Esophagus muscularis mucosa (tissue), 4 donors: ENCODE measurements around the gene RHOT1. TPM values are rescaled to one million over a fixed set of nuclear protein-coding genes. Genes with fewer than 3 reads are reported as not detected.
"Not testable (repeated sequence)": the region's sequence is repeated elsewhere in the genome, so short reads cannot be mapped to it uniquely, and the experiment has no call there.

Source experiments
- DNase-seq: peaks from one replicate; pipeline ENCODE4 v3.0.0-alpha.2; 2017; ENCODE audit errors: extremely low spot score
- H3K27ac ChIP-seq, 4 donors: fragments of 200-600 bp; sonication (generic); replicated peaks in 1 of 4; 1 replicate in 3 of 4; 2 replicates in 1 of 4; pipeline ENCODE4 v1.5.1; 2016 to 2019; ENCODE audit warnings: mild to moderate bottlenecking in 1 of 4
- H3K27me3 ChIP-seq, 4 donors: fragments of 200-600 bp; sonication (generic); one replicate each; pipeline versions ENCODE4 v1.5.1 to v1.6.0; 2016 to 2019
- H3K36me3 ChIP-seq, 4 donors: fragments of 200-600 bp; sonication (generic); one replicate each; pipeline ENCODE4 v1.5.1; 2016 to 2019
- H3K4me1 ChIP-seq, 4 donors: fragments of 200-600 bp; sonication (generic); one replicate each; pipeline ENCODE4 v1.5.1; 2016 to 2019
- H3K4me3 ChIP-seq, 4 donors: fragments of 200-600 bp; sonication (generic); 1 replicate in 2 of 4; 2 replicates in 2 of 4; pipeline ENCODE4 v1.5.1; 2016 to 2019; ENCODE audit warnings: mild to moderate bottlenecking in 4 of 4, moderate library complexity in 1 of 4
- H3K9me3 ChIP-seq, 4 donors: fragments of 200-600 bp; sonication (generic); 1 replicate in 3 of 4; 2 replicates in 1 of 4; pipeline ENCODE4 v1.5.1; 2016 to 2019
- CTCF ChIP-seq, 3 experiments: fragments of 200-600 bp in 2 of 3; fragments of 450-650 bp in 1 of 3; sonication (generic) in 2 of 3; IDR thresholded peaks; one replicate each; pipeline ENCODE4 v1.5.1; 2017 to 2019; ENCODE audit warnings: antibody characterized with exemption in 3 of 3, mild to moderate bottlenecking in 2 of 3, moderate library complexity in 1 of 3
- EP300 ChIP-seq: sonication (generic); formaldehyde crosslinking; IDR thresholded peaks from one replicate; pipeline ENCODE4 v1.6.1; 2017; ENCODE audit warnings: antibody characterized with exemption
- POLR2A ChIP-seq: fragments of 450-650 bp; IDR thresholded peaks from one replicate; pipeline ENCODE4 v1.6.1; 2017; ENCODE audit warnings: antibody characterized with exemption, moderate library complexity, mild to moderate bottlenecking, low read depth
- POLR2AphosphoS5 ChIP-seq, 2 donors: sonication (generic); formaldehyde crosslinking; IDR thresholded peaks; one replicate each; pipeline ENCODE4 v1.6.1; 2017; ENCODE audit warnings: antibody characterized with exemption in 2 of 2
- WGBS: methylation state at CpG from one replicate; pipeline ENCODE4 v1.1.5; 2018; 5-methylcytosine and 5-hydroxymethylcytosine counted together
- intact Hi-C: fragments of 100-400 bp; cut with DNase I; formaldehyde crosslinking; loops from one replicate; pipeline ENCODE4 v1.15.1; 2023
- total RNA-seq, 4 donors: library from RNA; depleted of rRNA; stranded (reverse); fragments of >200 nt; gene quantifications; one replicate each; pipeline versions ENCODE4 v1.1.0 to v1.2.1, GENCODE V29; 2016

The RHOT1 gene
- total RNA-seq, 4 donors from 2014 or later, result 34.6 to 52.7 (median 43.1) TPM

- Histone ChIP-seq H3K27ac (peak overlapping the region; percentile 88 to 94 (median 93)), H3K4me1 (peaks cover 27 to 47% (median 38%) of the 10 kb centered on the region in 4 donors), H3K27me3 (no peaks in the 10 kb centered on the region), H3K4me3 (peak overlapping the region; percentile 84 to 97 (median 92)), H3K9me3 (no peaks in the 10 kb centered on the region), H3K36me3 (no peaks in the 10 kb centered on the region)
- peak in 1 of 2 donors; percentile 30 for TF ChIP-seq POLR2AphosphoS5 (IDR thresholded peaks at IDR 0.05)
- no peak for TF ChIP-seq EP300
- 17% methylated on average over 3 of the region's 3 CpGs for WGBS
- intact Hi-C loops, result no loop called here
- no peak for DNase-seq
Observed at GRCh38 chr17:32141258-32141657, 1.0 kb upstream of the RHOT1 start.

- Histone ChIP-seq H3K36me3 (no peaks in the 10 kb centered on the region), H3K4me1 (peaks cover 27 to 47% (median 38%) of the 10 kb centered on the region in 4 donors), H3K9me3 (no peaks in the 10 kb centered on the region), H3K4me3 (peak overlapping the region; percentile 84 to 97 (median 92)), H3K27me3 (no peaks in the 10 kb centered on the region), H3K27ac (peak overlapping the region; percentile 88 to 94 (median 93))
- no peak for DNase-seq
- no peak for TF ChIP-seq EP300
- TF ChIP-seq POLR2A, result no peak
- TF ChIP-seq POLR2AphosphoS5 (IDR thresholded peaks at IDR 0.05), result no peak
- no peak for TF ChIP-seq CTCF (IDR thresholded peaks at IDR 0.05)
- 9% methylated on average over 12 of the region's 12 CpGs for WGBS
- intact Hi-C loops, result no loop called here
Observed at GRCh38 chr17:32141679-32142037, 644 bp upstream of the RHOT1 start.

GRCh38 chr17:32142857-32143526, 690 bp downstream of the RHOT1 start:
- H3K4me1 ChIP-seq, result peaks cover 27 to 59% (median 41%) of the 10 kb centered on the region in 4 donors
- no peak for DNase-seq
- no peaks in the 10 kb centered on the region for H3K9me3 ChIP-seq
- H3K27ac ChIP-seq, result peak overlapping the region; percentile 88 to 94 (median 93)
- H3K36me3 ChIP-seq, result no peaks in the 10 kb centered on the region
- intact Hi-C loops, result no loop called here
- H3K4me3 ChIP-seq, result peak overlapping the region; percentile 84 to 97 (median 92)
- no peaks in the 10 kb centered on the region for H3K27me3 ChIP-seq
- 6% methylated on average over 23 of the region's 23 CpGs for WGBS
- TF ChIP-seq POLR2AphosphoS5 (IDR thresholded peaks at IDR 0.05) (peak in 1 of 2 donors; percentile 20), POLR2A (no peak), EP300 (no peak), CTCF (IDR thresholded peaks at IDR 0.05) (no peak)

- no peak for TF ChIP-seq POLR2A
- no peak for TF ChIP-seq POLR2AphosphoS5 (IDR thresholded peaks at IDR 0.05)
- no peak for TF ChIP-seq EP300
- TF ChIP-seq CTCF (IDR thresholded peaks at IDR 0.05), result no peak
- intact Hi-C loops, result no loop called here
- H3K27me3 ChIP-seq, result no peaks in the 10 kb centered on the region
- H3K4me3 ChIP-seq, result peak overlapping the region; percentile 84 to 97 (median 92)
- H3K4me1 ChIP-seq, result peaks cover 27 to 63% (median 45%) of the 10 kb centered on the region in 4 donors
- H3K9me3 ChIP-seq, result no peaks in the 10 kb centered on the region
- WGBS, result 41% methylated on average over 6 of the region's 6 CpGs
- peak overlapping the region in 3 of 4 donors; percentile 93 to 94 (median 93) for H3K27ac ChIP-seq
- DNase-seq, result no peak
- no peaks in the 10 kb centered on the region for H3K36me3 ChIP-seq
Observed at GRCh38 chr17:32143527-32143870, 1.2 kb downstream of the RHOT1 start.

GRCh38 chr17:32144442-32144841, 2.1 kb downstream of the RHOT1 start:
- intact Hi-C loops, H3K9me3 ChIP-seq, H3K4me3 ChIP-seq, H3K27ac ChIP-seq, H3K36me3 ChIP-seq, H3K27me3 ChIP-seq, DNase-seq: not testable (repeated sequence)
- H3K4me1 ChIP-seq, result peaks cover 27 to 56% (median 46%) of the 10 kb centered on the region in 4 donors
- whole genome bisulfite sequencing, result 85% methylated on average over 2 of the region's 2 CpGs

GRCh38 chr17:32148351-32148750, 6.0 kb downstream of the RHOT1 start:
- WGBS, result 84% methylated on average over 5 of the region's 5 CpGs
- Histone ChIP-seq H3K27ac (no peak overlapping the region), H3K27me3 (no peaks in the 10 kb centered on the region), H3K36me3 (peaks cover 5% of the 10 kb centered on the region in 4 donors), H3K4me1 (peaks cover 29 to 65% (median 46%) of the 10 kb centered on the region in 4 donors), H3K4me3 (no peak overlapping the region), H3K9me3 (no peaks in the 10 kb centered on the region)
- intact Hi-C loops, result no loop called here
- no peak for DNase-seq
- TF ChIP-seq CTCF (IDR thresholded peaks at IDR 0.05) (no peak), POLR2A (no peak)
